ENCODE measurements around the gene SCARF2. TPM values are rescaled to one million over a fixed set of nuclear protein-coding genes. Genes with fewer than 3 reads are reported as not detected.

The SCARF2 gene
- total RNA-seq, 2 experiments from 2014 or later = 1.1 to 1.2 TPM

GRCh38 chr22:20469110-20469868 lies 31.7 kb upstream of the SCARF2 start:
- no peaks in the 10 kb centered on the region for H3K9me3 Mint-ChIP-seq
- POLR2A ChIA-PET = no interaction called here

GRCh38 chr22:20466659-20467379 lies 29.2 kb upstream of the SCARF2 start:
- no peak overlapping the region for H3K4me3 Mint-ChIP-seq
- H3K27me3 Mint-ChIP-seq = no peaks in the 10 kb centered on the region
- POLR2A ChIA-PET = no interaction called here
- no peaks in the 10 kb centered on the region for H3K9me3 Mint-ChIP-seq
- peaks cover 61% of the 10 kb centered on the region for H3K4me1 Mint-ChIP-seq
- no peak for DNase-seq
- CTCF ChIA-PET = interaction anchor here (1.0 to 1.5 kb wide), 3 partner anchors 10 to 102 kb away, joined by 3 to 7 read pairs (median 4); no protein-coding TSS in a partner anchor
- H3K36me3 Mint-ChIP-seq (ENCODE audit: low read depth) = peaks cover 63% of the 10 kb centered on the region
- no peak overlapping the region for H3K27ac Mint-ChIP-seq

More at GRCh38 chr22:20469110-20469868, 31.7 kb upstream of the SCARF2 start:
- DNase-seq = no peak
- Mint-ChIP-seq H3K4me3 (no peak overlapping the region), H3K27ac (peak overlapping the region; percentile 59), H3K27me3 (no peaks in the 10 kb centered on the region), H3K36me3 (ENCODE audit: low read depth) (peaks cover 52% of the 10 kb centered on the region), H3K4me1 (peaks cover 47% of the 10 kb centered on the region)
- CTCF ChIA-PET = interaction anchor here (1.1 kb wide), 1 partner anchor 95 kb away, joined by 3 read pairs; no protein-coding TSS in a partner anchor

GRCh38 chr22:20465759-20466077 lies 28.1 kb upstream of the SCARF2 start:
- ChIA-PET CTCF (no interaction called here), POLR2A (no interaction called here)
- Mint-ChIP-seq H3K4me3 (peak overlapping the region; percentile 40), H3K4me1 (peaks cover 67% of the 10 kb centered on the region), H3K36me3 (ENCODE audit: low read depth) (peaks cover 57% of the 10 kb centered on the region), H3K27ac (peak overlapping the region; percentile 100), H3K27me3 (no peaks in the 10 kb centered on the region), H3K9me3 (no peaks in the 10 kb centered on the region)
- DNase-seq = peak; percentile 34

- ChIA-PET POLR2A (interaction anchor here (0.6 kb wide), 1 partner anchor 581 kb away, joined by 3 read pairs; no protein-coding TSS in a partner anchor), CTCF (interaction anchor here (0.7 to 2.1 kb wide), 2 partner anchors 8 to 47 kb away, joined by 3 to 10 read pairs; no protein-coding TSS in a partner anchor)
- Mint-ChIP-seq H3K4me1 (peaks cover 64% of the 10 kb centered on the region), H3K36me3 (ENCODE audit: low read depth) (peaks cover 55% of the 10 kb centered on the region), H3K4me3 (peak overlapping the region; percentile 59), H3K27ac (peak overlapping the region; percentile 100), H3K9me3 (no peaks in the 10 kb centered on the region), H3K27me3 (no peaks in the 10 kb centered on the region)
- no peak for DNase-seq
Observed at GRCh38 chr22:20464912-20465758, 27.5 kb upstream of the SCARF2 start.

GRCh38 chr22:20464096-20464614 lies 26.5 kb upstream of the SCARF2 start:
- Mint-ChIP-seq H3K4me3 (peak overlapping the region; percentile 59), H3K27me3 (no peaks in the 10 kb centered on the region), H3K36me3 (ENCODE audit: low read depth) (peaks cover 57% of the 10 kb centered on the region), H3K4me1 (peaks cover 63% of the 10 kb centered on the region), H3K27ac (peak overlapping the region; percentile 100), H3K9me3 (no peaks in the 10 kb centered on the region)
- POLR2A ChIA-PET = interaction anchor here (0.6 to 0.9 kb wide), 3 partner anchors 10 to 31 kb away, joined by 3 to 8 read pairs (median 3); partner anchors contain the start of gene KLHL22
- CTCF ChIA-PET = interaction anchor here (0.7 to 2.1 kb wide), 7 partner anchors 9 to 105 kb away, joined by 3 to 10 read pairs (median 4); no protein-coding TSS in a partner anchor
- DNase-seq = peak; percentile 84

- peak overlapping the region; percentile 59 for H3K4me3 Mint-ChIP-seq
Observed at GRCh38 chr22:20463324-20464095, 25.9 kb upstream of the SCARF2 start.

GRCh38 chr22:20459862-20460261 lies 22.2 kb upstream of the SCARF2 start:
- peaks cover 62% of the 10 kb centered on the region for H3K36me3 Mint-ChIP-seq (ENCODE audit: low read depth)
- H3K4me3 Mint-ChIP-seq = no peak overlapping the region
- ChIA-PET POLR2A (no interaction called here), CTCF (no interaction called here)
- H3K9me3 Mint-ChIP-seq = no peaks in the 10 kb centered on the region
- H3K27ac Mint-ChIP-seq = peak overlapping the region; percentile 26
- H3K4me1 Mint-ChIP-seq = peaks cover 53% of the 10 kb centered on the region
- no peak for DNase-seq
- H3K27me3 Mint-ChIP-seq = no peaks in the 10 kb centered on the region

More at GRCh38 chr22:20463324-20464095, 25.9 kb upstream of the SCARF2 start:
- Mint-ChIP-seq H3K4me1 (peaks cover 60% of the 10 kb centered on the region), H3K9me3 (no peaks in the 10 kb centered on the region), H3K27me3 (no peaks in the 10 kb centered on the region), H3K36me3 (ENCODE audit: low read depth) (peaks cover 55% of the 10 kb centered on the region), H3K27ac (peak overlapping the region; percentile 100)
- CTCF ChIA-PET = interaction anchor here (0.6 to 2.1 kb wide), 7 partner anchors 10 to 106 kb away, joined by 3 to 10 read pairs (median 4); no protein-coding TSS in a partner anchor
- POLR2A ChIA-PET = interaction anchor here (0.6 to 0.9 kb wide), 3 partner anchors 11 to 32 kb away, joined by 3 to 8 read pairs (median 3); partner anchors contain the start of gene KLHL22
- peak; percentile 57 for DNase-seq

GRCh38 chr22:20459152-20459542 lies 21.5 kb upstream of the SCARF2 start:
- no peak overlapping the region for H3K27ac Mint-ChIP-seq
- H3K4me1 Mint-ChIP-seq = peaks cover 47% of the 10 kb centered on the region
- DNase-seq = no peak
- POLR2A ChIA-PET = no interaction called here
- H3K4me3 Mint-ChIP-seq = no peak overlapping the region
- no peaks in the 10 kb centered on the region for H3K27me3 Mint-ChIP-seq
- H3K36me3 Mint-ChIP-seq (ENCODE audit: low read depth) = peaks cover 57% of the 10 kb centered on the region
- CTCF ChIA-PET = interaction anchor here (1.0 kb wide), 1 partner anchor 9 kb away, joined by 4 read pairs; no protein-coding TSS in a partner anchor
- H3K9me3 Mint-ChIP-seq = no peaks in the 10 kb centered on the region

GRCh38 chr22:20458530-20459151 lies 21.0 kb upstream of the SCARF2 start:
- H3K27ac Mint-ChIP-seq = no peak overlapping the region
- POLR2A ChIA-PET = no interaction called here
- CTCF ChIA-PET = interaction anchor here (1.0 kb wide), 1 partner anchor 9 kb away, joined by 4 read pairs; no protein-coding TSS in a partner anchor

GRCh38 chr22:20457506-20458240 lies 20.0 kb upstream of the SCARF2 start:
- ChIA-PET POLR2A (no interaction called here), CTCF (interaction anchor here (1.0 to 2.1 kb wide), 4 partner anchors 10 to 46 kb away, joined by 3 to 12 read pairs (median 6); no protein-coding TSS in a partner anchor)
- Mint-ChIP-seq H3K36me3 (ENCODE audit: low read depth) (peaks cover 43% of the 10 kb centered on the region), H3K4me1 (peaks cover 33% of the 10 kb centered on the region), H3K27ac (no peak overlapping the region), H3K4me3 (no peak overlapping the region), H3K27me3 (no peaks in the 10 kb centered on the region), H3K9me3 (no peaks in the 10 kb centered on the region)
- no peak for DNase-seq

More at GRCh38 chr22:20458530-20459151, 21.0 kb upstream of the SCARF2 start:
- H3K27me3 Mint-ChIP-seq = no peaks in the 10 kb centered on the region
- no peaks in the 10 kb centered on the region for H3K9me3 Mint-ChIP-seq
- peaks cover 42% of the 10 kb centered on the region for H3K4me1 Mint-ChIP-seq
- no peak overlapping the region for H3K4me3 Mint-ChIP-seq
- DNase-seq = no peak
- H3K36me3 Mint-ChIP-seq (ENCODE audit: low read depth) = peaks cover 52% of the 10 kb centered on the region
